Middle frontal gyrus (tissue), 1 donor: Measurements from ENCODE around the gene ANKRD44.
A peak's percentile ranks its signal among the peaks of the same experiment; 100 is the strongest.

Experiments used
- DNase-seq: peaks from one replicate; pipeline ENCODE4 v3.0.0-alpha.2; 2015; ENCODE audit warnings: low spot score; ENCODE audit errors: extremely low spot score

Gene ANKRD44

DNA sequence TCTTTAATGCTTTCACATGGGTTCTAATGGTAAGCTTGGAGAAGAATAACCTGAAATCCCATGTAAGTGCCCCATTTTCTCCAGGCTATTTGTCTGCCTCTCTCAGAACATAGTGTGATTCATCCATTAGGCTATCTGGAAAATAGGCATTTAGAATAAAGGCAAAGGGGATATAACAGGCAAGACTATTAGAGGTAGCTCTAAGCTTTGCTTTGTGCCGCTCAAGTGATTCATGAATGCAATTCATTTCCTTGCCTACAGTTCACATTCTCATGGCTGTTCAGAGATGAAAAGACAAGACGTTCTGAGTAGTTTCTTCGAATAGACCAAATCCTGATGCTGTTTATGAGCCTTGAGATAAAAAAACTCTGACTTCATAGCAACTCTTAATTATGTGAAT, 101.7 kb downstream of the ANKRD44 start:
- no peak for DNase-seq

DNA sequence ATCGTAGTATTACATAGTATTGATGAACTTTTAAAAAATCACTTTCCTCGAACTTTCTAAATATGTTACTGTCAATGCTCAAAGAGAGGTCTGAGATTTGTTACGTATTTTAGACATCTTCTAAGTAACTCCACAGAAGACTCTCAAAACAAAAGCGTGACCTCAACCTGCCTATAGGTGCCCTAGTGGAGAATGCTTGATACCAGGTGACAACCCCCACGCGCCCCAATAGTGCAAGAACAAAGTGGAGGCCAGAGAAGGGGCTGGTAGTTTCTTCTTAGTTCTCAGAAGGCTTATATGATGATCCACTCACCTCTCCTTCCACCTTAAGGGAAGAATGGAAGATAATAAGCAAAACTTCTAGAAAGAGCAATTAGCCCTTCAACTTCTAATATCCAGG, 102.6 kb downstream of the ANKRD44 start:
- DNase-seq: no peak

DNA sequence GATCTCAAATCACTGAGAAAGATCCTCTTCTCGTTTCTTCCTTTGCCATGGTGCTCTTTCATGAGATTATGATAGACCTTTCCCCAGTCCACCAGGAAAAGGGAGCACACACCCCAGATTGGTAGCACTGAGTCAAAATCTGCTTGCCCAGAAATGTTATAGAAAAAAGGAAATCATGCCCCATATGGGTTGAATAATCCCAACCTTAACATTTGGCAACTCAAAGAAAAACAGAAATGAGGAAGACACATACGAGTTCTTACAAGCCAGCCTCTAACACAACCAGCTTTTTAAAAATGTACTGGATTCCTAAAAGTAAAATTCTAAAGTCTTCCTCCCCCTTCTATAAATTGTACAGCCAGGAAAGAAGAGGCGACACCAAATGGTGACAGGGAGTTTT, 103.0 kb downstream of the ANKRD44 start:
- no peak for DNase-seq

DNA sequence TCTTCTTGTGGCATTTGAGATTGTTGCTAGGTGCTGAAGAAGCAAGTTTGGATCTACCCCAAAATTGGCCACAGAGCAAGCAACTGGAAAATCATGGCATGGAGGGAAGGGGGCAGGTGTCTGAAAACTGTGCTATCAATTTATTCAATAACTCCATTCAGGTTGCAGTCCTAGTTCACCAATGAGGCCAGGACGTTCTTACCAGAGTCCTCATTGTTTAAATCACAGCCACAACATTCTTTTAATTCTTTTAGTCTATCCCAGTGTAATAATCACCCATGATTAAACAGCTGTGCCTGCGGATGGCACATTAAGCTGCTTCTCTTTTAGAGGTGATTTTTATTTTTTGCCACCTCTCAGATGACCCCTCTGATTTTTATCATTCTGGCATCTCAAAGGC, 103.5 kb downstream of the ANKRD44 start:
- DNase-seq: no peak

DNA sequence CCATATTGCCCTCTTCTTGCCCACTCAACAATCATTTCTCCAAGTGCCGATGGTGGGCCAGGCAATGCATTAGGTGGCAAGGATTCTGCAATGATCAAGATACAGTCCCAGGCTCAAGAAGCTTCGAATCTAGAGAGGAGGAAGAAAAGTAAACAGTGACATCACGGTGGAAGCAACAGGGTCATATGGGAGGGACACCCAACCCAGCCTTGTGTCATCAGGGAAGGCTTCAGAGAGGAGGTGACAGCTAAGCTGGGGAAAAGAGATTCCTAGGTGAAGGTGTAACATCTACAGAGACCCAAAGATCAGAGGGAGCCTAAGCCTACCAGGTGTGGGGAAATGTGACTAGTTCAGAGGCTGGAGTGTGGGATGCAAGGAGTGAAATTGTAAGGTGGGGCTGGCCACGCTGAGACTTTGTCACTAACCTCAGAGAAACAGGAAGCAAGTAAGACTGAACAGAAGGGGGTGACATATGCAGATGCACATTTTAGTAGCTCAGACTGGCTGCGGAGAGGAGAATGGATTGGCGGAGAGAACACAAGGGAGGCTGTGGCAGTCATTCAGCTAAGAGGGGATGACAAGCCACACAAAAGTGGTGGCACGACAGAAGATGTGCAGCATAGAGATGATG, 104.9 kb downstream of the ANKRD44 start:
- no peak for DNase-seq

DNA sequence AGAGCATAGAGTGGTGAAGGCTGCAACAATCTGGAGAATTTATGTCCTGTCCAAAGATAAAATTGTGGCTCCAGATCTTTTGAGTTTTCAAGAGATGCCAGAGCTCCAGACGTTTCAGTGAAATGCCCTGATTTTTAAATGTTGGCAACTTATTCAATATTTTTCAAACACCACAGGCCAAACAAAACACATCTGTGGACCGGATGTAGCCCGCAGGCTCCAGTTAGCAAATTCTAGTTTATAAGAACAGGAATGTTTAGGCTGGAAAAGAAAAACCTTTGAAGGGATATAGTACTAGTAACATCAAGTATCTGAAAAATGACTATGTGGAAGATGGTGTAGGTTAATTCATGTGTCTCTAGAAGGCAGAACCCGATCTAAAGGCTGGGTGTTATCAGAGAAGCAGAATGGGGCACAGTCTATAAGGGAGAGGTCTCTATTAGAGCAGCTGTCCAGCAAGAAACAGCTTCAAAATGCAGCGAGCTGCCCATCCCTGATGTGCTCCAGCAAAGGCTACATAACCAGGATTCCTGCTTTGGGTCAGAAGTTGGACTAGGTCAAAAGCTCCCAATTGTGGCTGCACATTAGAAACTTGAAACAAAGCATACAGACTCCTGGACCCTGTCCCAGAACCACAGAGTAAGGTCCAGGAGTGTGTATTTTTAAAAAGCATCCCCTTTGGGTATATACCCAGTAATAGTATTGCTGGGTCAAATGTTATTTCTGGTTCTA, 105.9 kb downstream of the ANKRD44 start:
- DNase-seq: no peak

DNA sequence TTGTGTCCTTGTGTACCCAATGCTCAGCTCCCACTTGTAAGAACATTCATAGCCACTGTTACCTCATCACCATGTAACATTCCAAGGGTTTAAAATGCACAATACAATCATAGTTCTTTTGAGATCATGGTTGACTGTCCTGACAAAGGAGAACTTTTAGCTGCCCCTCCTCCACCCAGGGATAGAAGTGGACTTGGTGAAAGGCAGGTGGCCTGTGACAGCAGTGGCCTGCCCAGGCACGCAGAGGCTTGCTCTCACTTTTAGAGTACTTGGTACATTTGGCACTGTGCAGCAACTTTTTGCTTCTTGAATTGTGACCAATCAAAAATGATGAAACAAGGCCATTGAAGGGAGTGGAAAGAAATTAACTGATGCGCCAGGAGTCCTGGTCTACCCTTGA, 108.7 kb downstream of the ANKRD44 start:
- DNase-seq: no peak

DNA sequence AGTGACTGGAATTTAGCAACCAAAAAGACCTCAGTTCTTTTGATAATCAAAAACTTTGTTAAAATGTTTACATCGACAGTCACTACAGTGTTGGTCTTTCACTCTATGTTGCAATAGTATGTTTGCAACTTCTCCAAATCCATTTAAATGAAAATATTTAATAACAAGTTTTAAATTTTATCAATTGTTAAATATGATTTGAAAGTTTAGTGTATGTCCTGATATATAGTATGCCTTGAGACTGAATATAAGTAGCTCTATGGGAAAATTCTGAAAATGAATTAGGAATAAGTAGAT, 109.9 kb downstream of the ANKRD44 start:
- no peak for DNase-seq

DNA sequence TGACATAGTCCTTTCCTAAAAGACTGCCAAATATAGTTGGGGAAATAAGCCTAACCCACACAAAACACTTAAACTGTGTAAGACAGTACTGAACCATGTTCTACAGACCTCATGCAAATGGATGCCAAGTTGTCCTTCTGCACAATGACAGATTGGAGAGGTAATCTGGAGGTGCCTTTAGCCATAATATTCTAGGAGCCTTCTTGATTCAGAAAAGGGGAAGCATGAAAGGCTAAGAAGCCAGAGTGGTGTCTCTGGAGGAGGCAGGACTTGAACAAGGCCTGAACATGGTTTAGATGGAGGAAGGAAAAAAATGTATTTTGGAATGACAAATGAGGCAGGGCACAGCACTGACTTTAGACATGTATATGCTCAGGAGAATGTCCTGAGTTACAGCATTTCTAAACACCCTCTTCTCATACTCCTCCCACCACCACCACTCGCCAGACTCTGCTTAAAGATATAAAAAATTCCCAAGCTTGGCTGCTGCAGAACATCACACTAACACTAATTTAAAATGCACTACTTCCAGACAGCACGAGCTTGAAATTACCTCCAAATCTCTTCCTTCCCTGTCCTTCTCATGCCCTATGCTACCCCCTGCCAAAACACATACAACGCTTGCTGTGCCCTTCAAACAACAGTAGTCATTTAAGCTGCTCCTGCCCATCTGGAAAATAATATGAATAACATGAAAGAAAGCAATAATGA, 110.4 kb downstream of the ANKRD44 start:
- DNase-seq: no peak

DNA sequence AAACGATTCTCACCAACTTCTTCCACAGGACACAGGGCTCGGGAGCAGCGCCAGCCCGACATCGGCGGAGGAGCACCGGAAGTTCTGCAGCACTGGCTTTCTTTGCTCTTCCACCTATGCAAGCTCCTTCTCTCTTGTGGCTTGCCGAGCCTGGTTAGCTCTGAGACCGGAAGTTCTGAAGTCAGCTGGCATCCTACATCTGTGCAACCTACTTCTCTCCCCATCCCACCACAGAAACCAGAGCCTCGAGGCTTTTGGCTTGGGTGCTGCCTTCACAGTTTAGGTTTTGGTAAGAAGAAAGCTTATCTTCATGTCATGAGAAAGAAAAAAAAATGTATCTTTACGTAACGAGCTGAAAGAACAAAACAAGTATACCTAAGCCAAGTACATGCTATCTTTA, 111.7 kb downstream of the ANKRD44 start:
- no peak for DNase-seq

DNA sequence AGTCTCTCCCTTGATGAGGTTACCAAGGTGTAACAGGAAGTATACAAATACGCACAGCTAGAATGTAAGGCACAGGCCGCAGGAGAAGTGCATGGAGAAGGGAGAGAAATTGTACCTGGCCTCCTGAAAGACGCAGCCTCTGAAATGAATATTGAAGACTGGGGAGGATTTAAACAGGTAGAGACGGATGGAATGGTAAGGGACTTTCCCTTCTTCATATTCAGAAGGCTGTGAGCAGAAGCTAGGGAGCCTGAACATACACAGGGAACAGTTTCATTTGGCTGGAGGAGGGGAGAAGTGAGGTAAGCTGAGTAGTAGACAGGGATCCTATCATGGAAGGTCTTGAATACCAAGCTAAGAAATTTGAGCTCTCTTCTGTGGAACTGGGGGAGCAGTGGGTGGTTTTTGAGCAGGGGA, 112.7 kb downstream of the ANKRD44 start:
- no peak for DNase-seq

DNA sequence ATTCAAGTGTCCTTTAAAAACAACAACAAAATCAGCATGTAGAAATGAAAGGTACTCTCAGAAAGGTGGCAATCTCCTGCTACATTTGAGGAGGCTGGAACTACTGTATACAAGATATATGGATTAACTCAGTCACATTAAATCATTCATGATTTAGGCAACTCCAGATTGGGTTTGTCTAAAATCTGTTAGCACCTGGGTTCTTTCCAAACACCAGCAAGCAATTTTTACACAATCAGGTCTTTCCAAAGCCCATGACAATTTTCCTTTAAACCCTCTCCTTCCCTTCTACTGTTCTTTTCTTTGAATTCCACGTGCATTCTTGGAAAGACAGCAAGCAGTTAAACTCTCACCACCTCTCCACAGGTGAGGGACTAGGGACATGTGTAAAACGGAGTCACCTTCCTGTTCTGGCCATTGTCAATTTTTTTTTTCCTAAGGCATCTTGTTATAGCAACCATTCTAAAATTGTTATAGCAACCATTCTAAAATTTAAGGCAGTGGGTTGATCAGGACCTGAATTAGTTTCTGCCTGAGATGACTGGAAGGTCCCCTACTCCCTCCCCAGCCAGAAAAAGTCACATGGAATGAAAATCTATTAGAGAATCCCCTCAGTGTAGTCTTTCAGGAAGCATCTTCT, 113.9 kb downstream of the ANKRD44 start:
- DNase-seq: no peak

DNA sequence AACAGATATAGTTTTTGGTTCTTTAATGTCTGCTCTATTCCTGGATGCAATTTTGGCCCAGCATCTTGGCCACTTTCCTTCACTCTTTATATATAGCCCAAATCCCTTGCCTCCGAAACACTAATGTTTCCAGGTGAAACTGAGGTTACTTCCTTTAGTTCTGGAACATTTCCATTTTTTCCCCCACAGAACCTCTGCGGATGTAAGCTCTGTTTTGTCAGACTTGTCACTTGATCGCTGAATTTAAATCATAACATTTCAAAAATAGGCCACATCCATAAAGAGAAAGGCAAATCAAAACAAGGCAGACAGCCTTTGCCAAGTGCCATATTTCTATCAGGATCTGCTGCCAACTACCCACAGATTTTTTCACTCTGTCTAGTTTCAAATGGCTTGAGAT, 115.1 kb downstream of the ANKRD44 start:
- no peak for DNase-seq

DNA sequence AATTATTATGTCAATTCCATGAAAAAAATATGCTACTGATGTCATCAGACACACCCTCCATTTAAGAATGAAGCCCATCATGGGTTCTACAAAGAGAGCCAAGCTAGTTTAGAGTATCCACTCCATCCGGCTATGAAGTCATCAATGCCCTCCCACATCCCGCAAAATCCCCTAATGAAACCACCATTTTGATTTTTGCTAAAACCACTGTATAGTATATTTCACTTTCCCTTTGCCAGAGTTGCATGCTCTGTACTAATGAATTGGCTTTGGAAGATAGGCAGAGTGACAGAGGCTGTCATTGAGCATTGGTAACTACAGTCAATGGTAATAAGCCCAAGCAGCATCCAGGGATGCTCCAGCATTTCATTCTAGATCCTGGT, 118.6 kb downstream of the ANKRD44 start:
- DNase-seq: no peak

DNA sequence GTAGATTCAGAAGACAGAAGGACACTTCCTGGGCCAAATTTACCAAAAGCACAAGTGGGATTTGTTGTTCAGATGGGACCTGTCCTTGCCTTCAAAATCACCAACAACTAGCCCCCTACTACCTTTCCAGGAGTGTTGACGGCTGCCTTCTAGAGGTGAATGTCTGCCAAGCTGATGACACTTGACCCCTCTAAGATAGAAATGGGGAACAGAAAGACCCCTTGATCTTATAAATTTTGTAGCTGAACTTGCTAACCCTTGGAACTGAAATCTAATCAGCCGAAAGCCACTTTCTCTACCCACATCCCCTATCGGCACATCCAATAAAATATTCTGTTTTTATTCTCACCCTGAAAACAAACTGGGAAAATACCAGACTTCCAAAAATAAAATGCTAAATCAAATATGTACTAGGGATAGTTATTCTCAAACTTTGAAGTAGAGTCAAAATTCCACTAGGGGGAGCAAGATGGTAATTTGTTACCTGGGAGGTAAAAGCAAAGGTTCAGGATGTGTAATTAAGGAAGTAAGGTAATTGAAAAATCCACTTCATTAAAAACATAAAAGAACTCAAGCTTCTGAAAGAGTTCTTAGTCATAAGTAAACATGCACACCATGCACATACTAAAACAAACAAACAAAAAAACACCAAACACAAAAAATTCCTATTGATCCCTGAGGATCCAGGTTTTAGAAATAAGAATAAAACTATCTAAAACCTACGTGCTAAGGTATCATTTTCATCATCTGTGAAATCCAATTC, 119.2 kb downstream of the ANKRD44 start:
- DNase-seq: peak; percentile 55

DNA sequence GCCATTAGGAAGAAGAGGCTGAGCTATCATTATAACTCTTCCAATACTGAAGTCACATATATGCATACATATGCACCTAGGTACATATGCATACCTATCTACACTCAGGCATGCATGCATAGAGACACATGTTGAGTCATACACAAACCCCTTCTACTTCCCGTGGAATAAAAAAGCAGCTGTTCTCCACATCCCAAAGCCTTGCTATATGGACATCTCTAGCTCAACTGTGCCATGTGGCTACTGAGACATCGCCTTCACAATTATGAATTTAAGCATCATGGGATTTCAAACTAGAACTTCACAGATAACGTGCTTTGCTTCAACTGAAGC, 120.5 kb downstream of the ANKRD44 start:
- DNase-seq: no peak

DNA sequence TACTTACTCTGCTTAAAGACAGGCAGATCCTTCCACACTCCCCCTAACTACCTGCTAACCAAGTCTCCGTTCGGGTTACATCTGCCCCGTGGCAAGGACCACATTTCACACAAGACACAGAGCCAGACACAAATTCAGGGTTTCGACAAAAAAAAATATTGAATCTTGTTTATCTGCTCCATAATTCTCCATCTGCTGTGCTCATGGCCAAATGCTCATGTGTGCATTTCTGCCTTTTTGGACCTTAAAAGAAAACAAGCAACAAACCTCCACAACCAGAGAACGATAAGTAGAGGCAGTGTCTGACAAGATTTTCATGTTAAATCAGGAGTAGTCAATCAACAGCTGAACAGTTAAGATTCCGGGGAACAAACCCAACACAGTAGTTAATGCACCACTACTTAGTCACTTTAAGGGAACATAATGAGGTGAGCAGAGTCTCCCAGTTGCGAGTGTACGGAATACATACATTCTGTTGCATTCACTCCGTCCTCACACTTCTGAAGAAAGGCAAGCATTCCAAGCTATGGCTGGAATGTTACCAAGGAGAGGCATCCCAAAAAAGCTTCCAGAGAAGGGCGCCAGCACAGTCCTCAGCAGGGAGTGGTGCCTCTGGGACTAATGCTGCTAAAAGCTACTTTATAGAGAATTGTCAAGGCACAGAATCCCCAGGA, 121.0 kb downstream of the ANKRD44 start:
- no peak for DNase-seq

DNA sequence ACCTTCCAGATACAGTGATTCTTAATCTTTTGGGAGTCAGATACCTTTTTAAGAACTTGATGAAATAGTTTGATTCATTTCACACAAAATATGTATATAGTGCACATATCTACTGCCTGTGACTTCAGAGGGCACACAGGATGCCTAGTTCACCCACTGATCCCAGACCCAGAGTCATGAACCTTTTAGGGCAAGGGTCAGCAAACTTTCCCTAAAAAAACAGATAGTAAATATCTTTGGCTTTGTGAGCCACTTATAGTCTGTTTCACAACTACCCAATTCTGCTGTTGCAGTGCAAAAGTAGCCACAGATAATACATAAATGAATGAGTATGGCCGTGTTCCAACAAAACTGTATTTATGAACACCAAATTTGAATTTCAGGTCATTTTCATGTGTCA, 124.9 kb downstream of the ANKRD44 start:
- no peak for DNase-seq

DNA sequence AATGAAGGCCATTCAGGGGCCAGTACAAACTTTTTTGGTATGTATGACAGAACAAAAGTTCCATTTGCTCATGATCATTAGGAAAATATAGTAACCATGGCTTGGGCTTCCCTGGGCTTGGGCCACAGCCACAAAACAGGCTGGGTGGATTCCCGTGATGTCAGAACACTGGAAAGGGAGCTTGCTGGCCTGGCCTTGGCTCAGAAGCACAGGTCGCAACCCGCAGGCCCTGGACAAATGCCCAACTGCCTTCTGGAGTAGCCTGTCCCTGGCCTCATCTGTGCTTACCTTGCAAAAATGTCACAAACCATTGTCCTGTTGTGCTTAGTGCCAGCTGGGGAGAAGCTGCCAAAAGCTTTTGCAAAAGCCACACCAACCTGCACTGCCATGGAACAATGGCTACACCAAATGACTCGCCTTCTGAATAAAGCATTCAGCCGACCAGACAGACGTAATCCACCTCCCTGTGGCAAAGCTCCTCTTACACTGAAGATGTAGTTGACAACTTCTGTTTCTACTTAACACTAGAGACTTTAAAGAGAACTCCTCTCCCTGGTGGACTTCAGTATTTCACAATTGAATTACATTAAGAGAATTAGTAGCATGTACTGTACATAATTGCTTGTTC, 125.5 kb downstream of the ANKRD44 start:
- DNase-seq: no peak

DNA sequence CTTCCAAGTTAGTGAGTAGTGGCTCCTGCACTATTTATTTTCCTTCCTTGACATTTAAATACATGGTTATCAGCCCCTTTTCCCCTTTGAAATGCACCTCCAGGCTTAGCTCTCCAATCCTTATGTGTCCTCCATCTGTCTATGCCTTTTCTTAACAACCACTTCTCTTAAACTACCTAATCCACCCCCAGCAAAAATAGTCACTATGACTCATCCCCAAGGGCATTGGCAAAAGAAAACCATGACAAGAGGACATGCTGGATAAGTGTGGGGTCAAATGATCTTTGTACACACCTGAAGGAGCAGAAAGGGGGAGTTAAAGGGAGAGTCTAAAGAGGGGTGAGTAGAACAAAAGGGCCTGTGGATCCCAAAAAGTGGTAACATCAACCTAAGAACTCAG, 127.2 kb downstream of the ANKRD44 start:
- DNase-seq: no peak

DNA sequence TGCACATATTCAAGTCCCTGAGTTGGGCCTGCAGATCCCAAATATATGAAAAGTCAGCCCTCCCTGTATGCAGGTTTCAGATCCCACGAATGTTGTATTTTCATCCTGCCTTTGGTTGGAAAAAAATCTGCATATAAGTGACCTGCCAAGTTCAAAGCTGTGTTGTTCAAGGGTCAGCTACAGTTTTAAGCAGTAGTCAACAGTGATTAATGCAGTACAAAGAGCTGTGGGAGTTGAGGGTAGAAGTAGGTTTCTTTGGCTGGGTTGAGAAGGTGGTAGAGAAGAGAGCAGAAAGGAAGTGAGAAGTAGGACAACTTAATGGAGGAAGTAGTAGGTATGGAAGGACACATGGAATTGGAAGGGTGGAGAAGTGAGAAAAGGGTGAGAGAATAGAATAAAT, 127.9 kb downstream of the ANKRD44 start:
- DNase-seq: no peak
